Muscle of leg (tissue), 11 donors: ENCODE measurements around the gene LGMN. TPM values are rescaled to one million over a fixed set of nuclear protein-coding genes. Genes with fewer than 3 reads are reported as not detected.
"Not testable (repeated sequence)": the region's sequence is repeated elsewhere in the genome, so short reads cannot be mapped to it uniquely, and the experiment has no call there.

ENCODE experiments used
- DNase-seq: peaks from one replicate; pipeline ENCODE4 v3.0.0; 2013
- H3K27ac ChIP-seq: one replicate; pipeline ENCODE4 v1.5.1; 2013; ENCODE audit warnings: mild to moderate bottlenecking, low read length, control low read depth
- H3K27me3 ChIP-seq: one replicate; pipeline ENCODE4 v1.6.1; 2013; ENCODE audit warnings: low read length; ENCODE audit not compliant: control insufficient read depth, insufficient read depth
- H3K36me3 ChIP-seq: one replicate; pipeline ENCODE4 v1.6.1; 2013; ENCODE audit warnings: low read length; ENCODE audit not compliant: control insufficient read depth, insufficient read depth
- H3K4me1 ChIP-seq: one replicate; pipeline ENCODE4 v1.6.1; 2013; ENCODE audit warnings: low read length; ENCODE audit not compliant: control insufficient read depth, insufficient read depth
- H3K4me3 ChIP-seq: one replicate; pipeline ENCODE4 v1.5.1; 2013; ENCODE audit warnings: low read length, control low read depth
- H3K9me3 ChIP-seq: replicated peaks from 2 replicates; pipeline ENCODE4 v1.6.1; 2013; ENCODE audit warnings: low read depth, low read length; ENCODE audit not compliant: control insufficient read depth
- WGBS: methylation state at CpG from one replicate; pipeline ENCODE4 v1.1.5; 2013; ENCODE audit warnings: missing lambda C conversion rate; ENCODE audit not compliant: insufficient coverage; 5-methylcytosine and 5-hydroxymethylcytosine counted together
- polyA plus RNA-seq, 8 donors: library from polyadenylated mRNA; unstranded; fragments of 120-200 nt; gene quantifications; one replicate each; pipeline versions ENCODE4 v1.2.1 to v1.2.3, GENCODE V29; 2013; ENCODE audit warnings: inconsistent platforms in 1 of 8, low replicate concordance in 1 of 8; ENCODE audit not compliant: insufficient read length in 8 of 8, insufficient read depth in 1 of 8
- total RNA-seq: library from RNA; stranded (reverse); fragments of 120-200 nt; gene quantifications from one replicate; pipeline ENCODE4 v1.2.4, GENCODE V29; 2013

Gene LGMN
- total and polyA plus RNA-seq, 9 donors, result 60.1 to 104 (median 91.9) TPM

DNA sequence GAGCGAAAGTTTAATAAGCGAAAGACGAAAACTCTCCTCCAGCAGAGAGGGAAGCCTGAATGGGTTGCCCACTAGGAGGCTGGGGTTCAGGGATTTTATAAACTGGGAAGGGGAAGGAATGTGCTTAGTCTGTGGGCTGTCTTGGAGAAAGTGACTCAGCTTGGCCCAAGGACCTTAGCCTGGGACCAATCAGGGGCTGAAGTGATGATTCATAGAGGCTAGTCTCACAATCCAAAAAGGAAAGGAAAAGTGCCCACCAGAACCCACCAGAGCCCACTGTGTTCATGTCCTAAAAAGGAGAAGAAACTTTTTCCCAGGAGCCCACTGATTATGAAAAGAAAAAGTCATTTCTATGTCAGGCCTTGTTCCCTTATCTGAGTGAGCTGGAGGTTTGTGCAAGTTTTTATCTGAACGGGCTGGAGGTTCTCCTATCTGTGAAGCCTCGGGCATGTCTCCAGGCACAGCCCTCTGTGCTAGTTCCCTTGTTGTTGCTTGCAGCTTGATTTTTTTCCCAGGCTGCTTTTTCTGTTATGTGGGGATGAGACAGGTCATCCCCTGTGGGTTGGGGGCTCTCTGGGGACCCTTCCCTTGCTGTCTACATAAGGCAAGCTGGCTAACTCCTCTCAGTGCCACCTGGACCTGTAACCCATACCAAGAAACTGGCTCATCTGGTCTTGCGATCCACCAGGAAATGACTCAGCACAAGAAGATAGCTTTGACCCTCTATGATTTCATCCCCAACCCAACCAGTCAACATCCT, 37.4 kb upstream of the LGMN start:
- Histone ChIP-seq H3K4me1 (no peaks in the 10 kb centered on the region), H3K36me3 (no peaks in the 10 kb centered on the region), H3K4me3 (no peak overlapping the region), H3K27ac (no peak overlapping the region), H3K27me3 (peaks cover under 1% of the 10 kb centered on the region), H3K9me3 (peaks cover 4% of the 10 kb centered on the region)
- 59% methylated on average over 3 of the region's 6 CpGs for WGBS
- DNase-seq, result peak; percentile 22

DNA sequence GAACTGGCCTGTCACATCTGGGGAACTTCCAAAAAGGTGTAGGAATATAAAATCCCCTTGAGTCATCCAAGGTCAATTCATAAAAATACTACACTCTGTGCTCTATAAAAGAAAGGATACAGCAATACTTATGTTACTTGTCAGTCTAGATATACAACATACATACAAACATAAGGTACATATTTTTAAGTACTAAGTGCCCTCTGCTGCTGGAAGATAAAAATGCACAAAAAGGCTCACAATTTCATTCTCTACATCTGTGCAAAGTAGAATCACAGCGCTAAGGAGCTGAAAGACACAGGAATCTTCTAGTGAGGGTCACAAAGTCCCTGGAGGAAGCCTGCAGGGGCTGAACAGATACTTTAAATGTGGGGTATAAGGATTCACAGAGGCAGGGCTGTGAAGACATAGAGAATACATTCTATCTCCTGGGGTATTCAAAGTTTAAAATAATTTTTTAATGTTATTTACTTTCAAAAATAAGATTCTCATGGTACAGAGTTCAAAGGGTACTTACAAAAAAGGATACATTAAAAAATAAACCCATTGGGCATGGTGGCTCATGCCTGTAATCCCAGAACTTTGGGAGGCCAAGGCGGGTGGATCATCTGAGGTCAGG, 35.5 kb upstream of the LGMN start:
- Histone ChIP-seq H3K27me3 (no peaks in the 10 kb centered on the region), H3K9me3 (peaks cover under 1% of the 10 kb centered on the region), H3K4me1 (peaks cover 2% of the 10 kb centered on the region), H3K27ac (no peak overlapping the region), H3K4me3 (no peak overlapping the region), H3K36me3 (no peaks in the 10 kb centered on the region)
- no CpG with 5 or more reads among the region's 2 CpGs for WGBS
- DNase-seq, result peak; percentile 81

DNA sequence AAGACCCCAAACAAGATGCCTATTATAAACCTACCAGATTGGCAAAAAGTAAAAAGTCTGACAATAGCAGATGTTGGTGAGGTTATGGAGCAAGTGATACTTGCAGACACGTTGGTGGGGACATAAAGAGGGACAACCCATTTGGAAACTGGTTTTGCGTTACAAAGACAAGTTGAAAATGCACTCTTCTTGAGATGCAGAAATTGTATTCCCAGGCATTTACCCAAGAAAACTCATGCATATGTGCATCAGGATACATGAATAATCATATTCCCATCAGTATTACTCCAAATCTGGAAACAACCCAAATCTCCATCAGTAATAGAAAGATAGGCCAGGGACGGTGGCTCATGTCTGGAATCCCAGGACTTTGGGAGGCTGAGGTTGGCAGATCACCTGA, 32.9 kb upstream of the LGMN start:
- no peak for DNase-seq
- Histone ChIP-seq H3K27me3 (peaks cover 3% of the 10 kb centered on the region), H3K4me3 (no peak overlapping the region), H3K36me3 (no peaks in the 10 kb centered on the region), H3K9me3 (no peaks in the 10 kb centered on the region), H3K27ac (no peak overlapping the region), H3K4me1 (peaks cover 2% of the 10 kb centered on the region)
- 50% methylated on average over 1 of the region's 3 CpGs for WGBS

DNA sequence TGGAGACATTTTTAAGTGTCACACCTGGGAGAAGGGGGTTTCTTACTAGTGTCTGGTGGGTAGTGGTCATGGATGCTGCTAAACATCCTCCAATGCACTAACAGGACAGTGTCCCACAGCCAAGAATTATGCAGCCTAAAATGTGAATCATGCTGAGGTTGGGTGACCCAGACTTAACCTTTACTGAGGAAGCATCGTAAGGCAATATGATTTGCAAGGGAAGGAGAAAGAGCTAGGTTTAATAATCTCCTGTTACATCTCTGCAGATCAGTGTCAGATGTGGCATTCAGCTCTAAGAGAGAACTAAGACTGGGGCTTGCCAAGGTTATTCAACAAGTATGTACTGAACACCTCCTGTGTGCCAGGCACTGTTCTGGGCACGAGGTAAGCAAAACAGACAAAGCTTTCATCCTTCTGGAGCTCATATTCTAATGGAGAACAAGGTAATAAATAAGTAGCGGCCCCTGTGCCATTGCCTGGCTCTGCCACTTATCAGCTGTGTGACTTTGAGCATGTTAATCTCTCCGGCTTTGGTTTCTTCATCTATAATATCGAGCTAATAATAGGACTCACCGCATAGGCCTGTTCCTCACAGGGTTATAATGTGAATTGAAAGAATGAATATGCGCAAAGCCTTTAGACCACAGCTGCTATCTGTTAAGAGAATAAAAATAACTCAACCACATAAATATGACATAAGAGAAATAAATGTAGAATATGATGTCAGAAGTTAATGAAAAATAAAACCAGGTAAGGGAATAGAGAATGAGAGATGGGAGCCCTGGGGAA, 32.2 kb upstream of the LGMN start:
- 0% methylated on average over 1 of the region's 7 CpGs for WGBS
- no peaks in the 10 kb centered on the region for H3K36me3 ChIP-seq
- H3K4me3 ChIP-seq, result no peak overlapping the region
- peaks cover 3% of the 10 kb centered on the region for H3K27me3 ChIP-seq
- H3K4me1 ChIP-seq, result peaks cover 2% of the 10 kb centered on the region
- peak overlapping the region; percentile 52 for H3K27ac ChIP-seq
- peak; percentile 43 for DNase-seq
- no peaks in the 10 kb centered on the region for H3K9me3 ChIP-seq

DNA sequence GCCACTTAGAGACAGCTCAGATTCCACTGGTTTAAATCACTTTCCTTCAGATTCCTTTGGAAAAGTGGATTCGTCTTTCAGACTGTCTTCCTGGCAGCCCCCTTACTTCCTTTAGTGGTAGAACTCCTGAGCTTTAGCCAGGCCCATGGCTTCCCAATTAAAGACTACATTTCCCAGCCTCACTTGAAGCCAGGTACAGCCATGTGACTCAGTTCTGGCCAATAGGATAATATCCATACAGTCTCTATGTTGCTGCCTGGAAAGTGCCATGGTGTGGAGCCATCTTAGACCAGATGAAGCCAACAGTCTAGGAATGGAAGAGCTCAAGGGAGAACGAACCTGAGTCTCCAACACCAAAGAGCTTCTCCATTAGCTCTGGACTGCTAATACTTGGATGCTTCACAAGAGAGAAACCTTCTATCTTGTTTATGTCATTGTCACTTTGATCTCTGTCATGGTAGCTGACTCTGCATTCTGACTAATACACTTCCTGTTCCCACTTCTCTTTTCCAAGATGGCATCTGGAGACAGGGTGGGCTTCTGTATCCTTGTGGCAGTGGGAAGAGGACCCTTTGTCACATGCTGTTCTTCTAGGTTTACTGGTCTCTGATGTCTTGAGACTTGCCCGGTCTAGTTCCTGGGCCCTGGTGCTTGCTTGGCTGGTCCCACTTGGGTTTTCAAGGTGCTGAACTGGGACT, 30.6 kb upstream of the LGMN start:
- not testable (repeated sequence) for H3K4me1 ChIP-seq, H3K36me3 ChIP-seq, H3K4me3 ChIP-seq, H3K27me3 ChIP-seq, H3K9me3 ChIP-seq, H3K27ac ChIP-seq, DNase-seq
- no CpG with 5 or more reads among the region's 3 CpGs for WGBS

DNA sequence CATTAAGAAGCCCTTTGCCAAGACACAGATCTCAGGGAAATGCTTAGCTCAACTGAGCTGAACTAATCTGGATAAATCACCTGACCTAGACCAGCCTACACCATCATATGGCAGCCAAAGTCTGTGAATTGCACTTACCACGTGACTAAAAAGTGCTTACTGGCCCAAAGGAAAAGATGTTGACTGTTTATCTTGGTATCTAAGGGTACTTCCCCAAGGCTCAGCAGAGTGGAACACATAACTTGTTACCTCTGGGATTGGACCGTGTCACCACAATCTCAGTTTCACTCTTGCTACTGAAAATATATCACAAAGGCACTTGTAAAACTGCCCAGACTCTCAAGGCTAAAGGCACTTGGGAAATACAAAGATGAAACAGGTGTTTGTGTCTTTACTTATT, 26.9 kb upstream of the LGMN start:
- not testable (repeated sequence) for H3K27ac ChIP-seq, H3K27me3 ChIP-seq, H3K4me3 ChIP-seq, H3K4me1 ChIP-seq, H3K36me3 ChIP-seq, H3K9me3 ChIP-seq
- peak; percentile 70 for DNase-seq
- WGBS, result no CpG with 5 or more reads among the region's 2 CpGs

DNA sequence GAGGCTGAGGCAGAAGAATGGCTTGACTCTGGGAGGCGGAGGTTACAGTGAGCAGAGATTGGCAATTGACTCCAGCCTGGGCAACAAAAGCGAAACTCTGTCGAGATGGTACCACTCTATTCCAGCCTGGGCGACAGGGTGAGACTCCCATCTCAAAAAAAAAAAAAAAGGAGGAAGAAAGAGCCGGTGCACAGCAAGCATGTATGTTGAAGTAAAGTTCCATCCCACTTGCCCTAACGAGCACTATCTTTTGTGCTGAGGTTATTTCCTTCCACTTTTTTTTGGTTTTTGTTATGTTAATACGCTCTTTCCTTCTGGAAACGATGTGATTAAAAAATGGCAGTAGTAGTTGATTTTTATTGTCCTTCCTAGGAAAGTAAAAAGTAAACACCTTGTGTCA, 26.1 kb upstream of the LGMN start:
- H3K36me3 ChIP-seq, result no peaks in the 10 kb centered on the region
- DNase-seq, result peak; percentile 29
- no peaks in the 10 kb centered on the region for H3K9me3 ChIP-seq
- no CpG with 5 or more reads among the region's 8 CpGs for WGBS
- no peaks in the 10 kb centered on the region for H3K4me1 ChIP-seq
- no peak overlapping the region for H3K4me3 ChIP-seq
- peaks cover 3% of the 10 kb centered on the region for H3K27me3 ChIP-seq
- H3K27ac ChIP-seq, result peak overlapping the region; percentile 42

DNA sequence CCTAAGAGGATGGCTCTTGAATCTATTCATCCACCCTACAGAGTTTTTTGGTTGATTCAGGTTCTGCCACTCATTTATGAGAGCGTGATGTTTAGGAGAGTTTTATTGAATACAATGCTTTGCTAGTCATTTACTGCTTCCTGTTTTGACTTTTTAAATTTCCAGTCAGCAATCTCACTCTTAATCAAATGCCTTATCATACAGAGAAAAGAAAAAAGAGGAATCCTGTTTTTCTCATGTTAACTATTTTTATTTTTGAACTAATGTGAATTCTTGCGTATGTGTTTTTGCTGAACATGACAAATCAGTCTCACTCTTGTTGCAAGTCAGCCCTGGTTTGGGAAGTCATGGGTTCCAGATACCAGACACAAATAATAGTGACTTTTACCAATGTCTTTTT, 22.1 kb upstream of the LGMN start:
- Histone ChIP-seq H3K4me3 (no peak overlapping the region), H3K4me1 (no peaks in the 10 kb centered on the region), H3K9me3 (no peaks in the 10 kb centered on the region), H3K27ac (peak overlapping the region; percentile 35), H3K36me3 (no peaks in the 10 kb centered on the region), H3K27me3 (no peaks in the 10 kb centered on the region)
- DNase-seq, result peak; percentile 49
- WGBS, result no CpG with 5 or more reads among the region's 2 CpGs

DNA sequence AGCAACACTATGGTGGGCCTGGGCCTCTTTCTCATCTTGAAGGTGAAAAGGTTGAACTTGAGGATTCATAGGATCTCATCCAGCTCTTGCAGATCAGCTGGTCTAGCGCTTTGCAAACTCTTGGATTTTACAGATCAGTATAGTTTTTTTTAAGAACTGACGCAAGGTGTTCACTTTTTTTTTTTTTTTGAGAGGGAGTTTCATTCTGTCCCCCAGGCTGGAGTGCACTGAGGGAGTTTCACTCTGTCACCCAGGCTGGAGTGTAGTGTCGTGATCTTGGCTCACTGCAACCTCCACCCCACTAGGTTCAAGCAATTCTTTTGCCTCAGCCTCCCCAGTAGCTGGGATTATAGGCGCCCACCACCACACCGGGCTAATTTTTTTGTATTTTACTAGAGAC, 20.4 kb upstream of the LGMN start:
- no peaks in the 10 kb centered on the region for H3K9me3 ChIP-seq
- H3K4me1 ChIP-seq, result no peaks in the 10 kb centered on the region
- no peak for DNase-seq
- 100% methylated on average over 2 of the region's 5 CpGs for WGBS
- peak overlapping the region; percentile 40 for H3K27ac ChIP-seq
- H3K4me3 ChIP-seq, result no peak overlapping the region
- H3K27me3 ChIP-seq, result no peaks in the 10 kb centered on the region
- H3K36me3 ChIP-seq, result no peaks in the 10 kb centered on the region

DNA sequence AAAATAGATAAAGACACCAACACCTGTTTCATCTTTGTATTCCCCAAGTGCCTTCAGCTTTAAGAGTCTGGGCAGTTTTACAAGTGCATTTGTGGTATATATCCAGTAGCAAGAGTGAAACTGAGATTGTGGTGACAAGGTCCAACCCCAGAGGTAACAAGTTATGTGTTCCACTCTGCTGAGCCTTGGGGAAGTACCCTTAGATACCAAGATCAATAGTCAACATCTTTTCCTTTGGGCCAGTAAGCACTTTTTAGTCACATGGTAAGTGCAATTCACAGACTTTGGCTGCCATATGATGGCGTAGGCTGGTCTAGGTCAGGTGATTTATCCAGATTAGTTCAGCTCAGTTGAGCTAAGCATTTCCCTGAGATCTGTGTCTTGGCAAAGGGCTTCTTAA, 19.8 kb upstream of the LGMN start:
- peak overlapping the region; percentile 40 for H3K27ac ChIP-seq
- H3K4me1 ChIP-seq, H3K36me3 ChIP-seq, H3K27me3 ChIP-seq, H3K9me3 ChIP-seq, H3K4me3 ChIP-seq: not testable (repeated sequence)
- peak; percentile 72 for DNase-seq
- WGBS, result no CpG with 5 or more reads among the region's 1 CpG
